IMR-90 (cell line): ENCODE data around the gene BEST1. TPM values are rescaled to one million over a fixed set of nuclear protein-coding genes. Genes with fewer than 3 reads are reported as not detected.

Source experiments
- ATAC-seq: fragments of 200-7000 bp; cut with Tn5 transposase; 2 replicates; pipeline ENCODE4 v1.9.1; 2020; ENCODE audit warnings: low read depth, mild to moderate bottlenecking, moderate library complexity
- BruUV-seq: library from RNA; stranded (reverse); fragments of 400-500 nt; replicated peaks from 2 replicates; lab custom pipeline; 2021; lab: Mats Ljungman, UMichigan
- CTCF ChIA-PET: fragments of 300-600 bp; formaldehyde crosslinking; extraction: SDS; loops from one replicate; lab custom pipeline; 2021; ENCODE audit warnings: antibody characterized with exemption; lab: Yijun Ruan, JAX
- POLR2A ChIA-PET: fragments of 300-600 bp; sonication (Branson Sonifier 250); formaldehyde crosslinking; loops from one replicate; lab custom pipeline; 2022; ENCODE audit warnings: antibody characterized with exemption; ENCODE audit not compliant: unreplicated experiment; lab: Charles Lee
- DNase-seq: peaks from one replicate; pipeline ENCODE4 v3.0.0; 2013
- H2AFZ ChIP-seq: replicated peaks from 2 replicates; pipeline ENCODE3; 2013; ENCODE audit warnings: low read length, mild to moderate bottlenecking; ENCODE audit not compliant: poor library complexity
- H2AK5ac ChIP-seq: 2 replicates; pipeline ENCODE4 v1.6.1; 2013; ENCODE audit warnings: low read depth, low read length, inconsistent platforms
- H2AK9ac ChIP-seq: replicated peaks from 2 replicates; pipeline ENCODE3; 2013; ENCODE audit warnings: mild to moderate bottlenecking, low read depth, low read length, moderate library complexity; ENCODE audit not compliant: poor library complexity
- H2BK120ac ChIP-seq: 2 replicates; pipeline ENCODE4 v1.6.1; 2013; ENCODE audit warnings: low read depth, low read length, inconsistent platforms
- H2BK15ac ChIP-seq: 3 replicates; pipeline ENCODE4 v1.6.1; 2013; ENCODE audit warnings: low read depth, low read length, inconsistent platforms
- H2BK20ac ChIP-seq: 2 replicates; pipeline ENCODE4 v1.6.1; 2013; ENCODE audit warnings: low read depth, mild to moderate bottlenecking, inconsistent platforms, low read length, moderate library complexity
- H2BK5ac ChIP-seq: 2 replicates; pipeline ENCODE4 v1.6.1; 2013; ENCODE audit warnings: mild to moderate bottlenecking, low read depth, low read length, inconsistent platforms; ENCODE audit not compliant: poor library complexity, severe bottlenecking
- H3K14ac ChIP-seq: replicated peaks from 2 replicates; pipeline ENCODE4 v1.6.1; 2013; ENCODE audit warnings: low read depth, low read length, inconsistent platforms
- H3K18ac ChIP-seq: 2 replicates; pipeline ENCODE4 v1.6.1; 2013; ENCODE audit warnings: low read depth, low read length, control low read depth
- H3K23ac ChIP-seq: 2 replicates; pipeline ENCODE4 v1.6.1; 2013; ENCODE audit warnings: low read depth, low read length, inconsistent platforms
- H3K27ac ChIP-seq: 2 replicates; pipeline ENCODE4 v1.5.1; 2013; ENCODE audit warnings: mild to moderate bottlenecking, control low read depth, low read length; ENCODE audit not compliant: insufficient read depth
- H3K27me3 ChIP-seq: 2 replicates; pipeline ENCODE4 v1.6.1; 2013; ENCODE audit warnings: low read length; ENCODE audit not compliant: control insufficient read depth, insufficient read depth
- H3K36me3 ChIP-seq: 2 replicates; pipeline ENCODE4 v1.6.1; 2013; ENCODE audit warnings: low read length, mixed read lengths; ENCODE audit not compliant: control insufficient read depth, insufficient read depth
- H3K4ac ChIP-seq: 2 replicates; pipeline ENCODE4 v1.6.1; 2013; ENCODE audit warnings: low read depth, low read length, inconsistent platforms
- H3K4me1 ChIP-seq: 2 replicates; pipeline ENCODE4 v1.6.1; 2013; ENCODE audit warnings: low read length, mixed read lengths; ENCODE audit not compliant: control insufficient read depth, insufficient read depth
- H3K4me2 ChIP-seq: 2 replicates; pipeline ENCODE4 v1.6.1; 2013; ENCODE audit warnings: low read depth, mild to moderate bottlenecking, control low read depth, low read length, moderate library complexity
- H3K4me3 ChIP-seq: 2 replicates; pipeline ENCODE4 v1.5.1; 2013; ENCODE audit warnings: low read depth, mild to moderate bottlenecking, control low read depth, low read length, moderate library complexity; ENCODE audit not compliant: insufficient read depth
- H3K56ac ChIP-seq: 2 replicates; pipeline ENCODE4 v1.6.1; 2013; ENCODE audit warnings: low read length, inconsistent platforms; ENCODE audit not compliant: insufficient read depth; ENCODE audit errors: extremely low read depth
- H3K79me1 ChIP-seq, 2 experiments: 2 replicates each; pipeline ENCODE4 v1.6.1; 2013; ENCODE audit warnings: low read length in 2 of 2, inconsistent platforms in 1 of 2, low read depth in 1 of 2
- H3K9ac ChIP-seq: 2 replicates; pipeline ENCODE4 v1.6.1; 2013; ENCODE audit warnings: low read depth, low read length, control low read depth
- H3K9me1 ChIP-seq: 2 replicates; pipeline ENCODE4 v1.6.1; 2013; ENCODE audit warnings: low read length, inconsistent platforms; ENCODE audit not compliant: insufficient read depth
- H3K9me3 ChIP-seq: 2 replicates; pipeline ENCODE4 v1.6.1; 2013; ENCODE audit warnings: low read length; ENCODE audit not compliant: control insufficient read depth, insufficient read depth
- H4K20me1 ChIP-seq: 2 replicates; pipeline ENCODE4 v1.6.1; 2013; ENCODE audit warnings: low read length, inconsistent platforms; ENCODE audit not compliant: insufficient read depth
- H4K5ac ChIP-seq: 2 replicates; pipeline ENCODE4 v1.6.1; 2013; ENCODE audit warnings: mild to moderate bottlenecking, low read depth, low read length, control low read depth
- H4K8ac ChIP-seq, 2 experiments: 2 replicates each; pipeline ENCODE4 v1.6.1; 2013; ENCODE audit warnings: low read depth in 2 of 2, low read length in 2 of 2, control low read depth in 1 of 2, inconsistent platforms in 1 of 2
- H4K91ac ChIP-seq: 2 replicates; pipeline ENCODE4 v1.6.1; 2013; ENCODE audit warnings: low read depth, low read length, inconsistent platforms; ENCODE audit not compliant: insufficient read depth
- MXI1 ChIP-seq: IDR thresholded peaks from 2 replicates; pipeline ENCODE4 v1.6.1; 2012; ENCODE audit warnings: low read depth, mild to moderate bottlenecking, low read length, moderate library complexity, borderline replicate concordance
- WGBS, 2 experiments: methylation state at CpG; one replicate each; pipeline versions ENCODE4 v1.1.5 to v1.1.7; 2013; ENCODE audit warnings: missing lambda C conversion rate in 2 of 2; ENCODE audit not compliant: insufficient read length in 1 of 2; ENCODE audit errors: extremely low coverage in 2 of 2; 5-methylcytosine and 5-hydroxymethylcytosine counted together
- dilution Hi-C: fragments of 300-500 bp; cut with HindIII; formaldehyde crosslinking; loops from one replicate; pipeline ENCODE4 v1.14.3; 2018; ENCODE audit warnings: low sequenced_read_pairs; ENCODE audit not compliant: unreplicated experiment
- in situ Hi-C: fragments of 300-500 bp; cut with MboI; formaldehyde crosslinking; loops from 3 replicates; pipeline ENCODE4 v1.14.3; 2019; ENCODE audit warnings: low sequenced_read_pairs, inconsistent platforms, mixed read lengths
- intact Hi-C: fragments of 100-400 bp; cut with micrococcal nuclease; formaldehyde crosslinking; loops from 2 replicates; pipeline ENCODE4 v1.10.0; 2022
- polyA plus RNA-seq, 3 experiments: library from polyadenylated mRNA; depleted of rRNA; stranded (reverse); fragments of >200 nt; gene quantifications; 2 replicates each; pipeline ENCODE4 v1.2.3, GENCODE V29; 2012; ENCODE audit warnings: low replicate concordance in 1 of 3
- total RNA-seq: library from RNA; depleted of rRNA; stranded (reverse); fragments of >200 nt; gene quantifications from 2 replicates; pipeline ENCODE4 v1.2.3, GENCODE V29; 2012

BEST1 gene
- total and polyA plus RNA-seq, 2 of the 4 experiments (the other 2 are of a cell fraction) = 0.90 to 1.4 TPM

- in situ Hi-C loops = no loop called here
- H2AFZ ChIP-seq = peak overlapping the region; percentile 23
- H3K4ac ChIP-seq = no peak overlapping the region
- H3K4me1 ChIP-seq = no peaks in the 10 kb centered on the region; the same call in 1 of the 2 replicates
- dilution Hi-C loops = no loop called here
- no peak overlapping the region for H3K56ac ChIP-seq
- H3K27ac ChIP-seq = no peak overlapping the region
- H3K79me1 ChIP-seq = 0 out of 4 replicates have a peak, but pooled peaks cover 0 to 3% of the 10 kb centered on the region in 2 experiments
- H2AK5ac ChIP-seq = no peak overlapping the region
- no peak overlapping the region for H2BK120ac ChIP-seq
- no peak overlapping the region for H3K14ac ChIP-seq
- no peak overlapping the region for H3K18ac ChIP-seq
- no peak overlapping the region for H4K8ac ChIP-seq
- no peak overlapping the region for H4K91ac ChIP-seq
- 100% methylated on average over 2 of the region's 7 CpGs; no CpG with 5 or more reads in 1 of the 2 experiments for WGBS, 2 experiments
- no peak overlapping the region for H3K4me2 ChIP-seq
- BruUV-seq = no TSS peak
- peaks cover 20% of the 10 kb centered on the region for H3K27me3 ChIP-seq
- no peak overlapping the region for H2BK15ac ChIP-seq
- ChIA-PET CTCF (interaction anchor here (0.6 kb wide), 1 partner anchor 33 kb away, joined by 3 read pairs; no protein-coding TSS in a partner anchor), POLR2A (no interaction called here)
- no peak overlapping the region for H2BK20ac ChIP-seq
- no peak overlapping the region for H2BK5ac ChIP-seq
- H3K9ac ChIP-seq = no peak overlapping the region
- no peak for ATAC-seq
- peaks cover 3% of the 10 kb centered on the region; the same call in 1 of the 2 replicates for H4K20me1 ChIP-seq
- H3K9me1 ChIP-seq = 0 out of 2 replicates have a peak, but pooled peaks cover 4% of the 10 kb centered on the region
- peak overlapping the region; percentile 37 for H2AK9ac ChIP-seq
- no peak overlapping the region for H3K4me3 ChIP-seq
- no peak for TF ChIP-seq MXI1
- no peak for DNase-seq
- intact Hi-C loops = no loop called here
- H3K9me3 ChIP-seq = no peaks in the 10 kb centered on the region
- no peak overlapping the region for H4K5ac ChIP-seq
- no peak overlapping the region for H3K23ac ChIP-seq
- H3K36me3 ChIP-seq = no peaks in the 10 kb centered on the region
Measured at GRCh38 chr11:61914471-61915171, 35.5 kb upstream of the BEST1 start.
